Body of pancreas (tissue), 4 donors: ENCODE measurements around the gene MYO1B. TPM values are rescaled to one million over a fixed set of nuclear protein-coding genes. Genes with fewer than 3 reads are reported as not detected.
A peak's percentile ranks its signal among the peaks of the same experiment; 100 is the strongest.

Source experiments
- ATAC-seq: fragments of 150-250 bp; one replicate; pipeline ENCODE4 v1.9.1; 2016
- DNase-seq, 4 donors: peaks; one replicate each; pipeline ENCODE4 v3.0.0-alpha.2; 2019
- H3K27ac ChIP-seq, 4 donors: fragments of 200-600 bp; sonication (generic); 1 replicate in 3 of 4; 2 replicates in 1 of 4; pipeline versions ENCODE4 v1.5.1 to v1.6.1; 2016 to 2019; ENCODE audit warnings: mild to moderate bottlenecking in 1 of 4, mixed read lengths in 1 of 4, moderate library complexity in 1 of 4
- H3K27me3 ChIP-seq, 2 donors: fragments of 200-600 bp; sonication (generic); one replicate each; pipeline ENCODE4 v1.6.0; 2016; ENCODE audit warnings: mild to moderate bottlenecking in 1 of 2
- H3K36me3 ChIP-seq, 2 donors: fragments of 200-600 bp; sonication (generic); replicated peaks in 1 of 2; 2 replicates each; pipeline ENCODE4 v1.5.1; 2016; ENCODE audit warnings: low read depth in 2 of 2; ENCODE audit not compliant: insufficient read depth in 1 of 2
- H3K4me1 ChIP-seq: fragments of 200-600 bp; sonication (generic); one replicate; pipeline ENCODE4 v1.6.0; 2016
- H3K4me3 ChIP-seq, 2 donors: fragments of 200-600 bp; sonication (generic); 1 replicate in 1 of 2; 2 replicates in 1 of 2; pipeline ENCODE4 v1.5.1; 2016 to 2019
- H3K9me3 ChIP-seq, 3 donors: fragments of 200-600 bp; sonication (generic); 1 replicate in 2 of 3; 2 replicates in 1 of 3; pipeline ENCODE4 v1.5.1; 2016
- POLR2A ChIP-seq, 3 donors: fragments of 450-650 bp; IDR thresholded peaks; one replicate each; pipeline ENCODE4 v1.6.1; 2016; ENCODE audit warnings: antibody characterized with exemption in 3 of 3, mild to moderate bottlenecking in 2 of 3
- WGBS, 2 donors: methylation state at CpG; one replicate each; pipeline ENCODE4 v1.1.5; 2017; 5-methylcytosine and 5-hydroxymethylcytosine counted together
- intact Hi-C: fragments of 100-400 bp; cut with DNase I; formaldehyde crosslinking; loops from one replicate; pipeline ENCODE4 v1.15.1; 2023
- total RNA-seq, 2 donors: library from RNA; depleted of rRNA; stranded (reverse); fragments of >200 nt; gene quantifications; one replicate each; pipeline ENCODE4 v1.1.0, GENCODE V29; 2016
- TF ChIP-seq, protein P1 (sequence below), 7 experiments: fragments of 450-650 bp in 4 of 7; fragments of 200-600 bp in 3 of 7; sonication (generic) in 3 of 7; IDR thresholded peaks; one replicate each; pipeline ENCODE4 v1.5.1; 2016 to 2019; ENCODE audit warnings: antibody characterized with exemption in 7 of 7

Gene MYO1B
- total RNA-seq, 2 donors from 2014 or later = 68.0 to 77.8 TPM

- TF ChIP-seq POLR2A (IDR thresholded peaks at IDR 0.05) = peak in 1 of 3 donors; percentile 35
- TF ChIP-seq, protein P1, sequence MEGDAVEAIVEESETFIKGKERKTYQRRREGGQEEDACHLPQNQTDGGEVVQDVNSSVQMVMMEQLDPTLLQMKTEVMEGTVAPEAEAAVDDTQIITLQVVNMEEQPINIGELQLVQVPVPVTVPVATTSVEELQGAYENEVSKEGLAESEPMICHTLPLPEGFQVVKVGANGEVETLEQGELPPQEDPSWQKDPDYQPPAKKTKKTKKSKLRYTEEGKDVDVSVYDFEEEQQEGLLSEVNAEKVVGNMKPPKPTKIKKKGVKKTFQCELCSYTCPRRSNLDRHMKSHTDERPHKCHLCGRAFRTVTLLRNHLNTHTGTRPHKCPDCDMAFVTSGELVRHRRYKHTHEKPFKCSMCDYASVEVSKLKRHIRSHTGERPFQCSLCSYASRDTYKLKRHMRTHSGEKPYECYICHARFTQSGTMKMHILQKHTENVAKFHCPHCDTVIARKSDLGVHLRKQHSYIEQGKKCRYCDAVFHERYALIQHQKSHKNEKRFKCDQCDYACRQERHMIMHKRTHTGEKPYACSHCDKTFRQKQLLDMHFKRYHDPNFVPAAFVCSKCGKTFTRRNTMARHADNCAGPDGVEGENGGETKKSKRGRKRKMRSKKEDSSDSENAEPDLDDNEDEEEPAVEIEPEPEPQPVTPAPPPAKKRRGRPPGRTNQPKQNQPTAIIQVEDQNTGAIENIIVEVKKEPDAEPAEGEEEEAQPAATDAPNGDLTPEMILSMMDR (IDR thresholded peaks at IDR 0.05) = no peak
- no peak overlapping the region for H3K4me3 ChIP-seq
Measured at GRCh38 chr2:191263050-191263449, 17.8 kb downstream of the MYO1B start.

GRCh38 chr2:191264647-191265081 lies 19.5 kb downstream of the MYO1B start:
- H3K4me1 ChIP-seq = peaks cover 72% of the 10 kb centered on the region
- DNase-seq (peak in 1 of 4 donors; percentile 40), ATAC-seq (peak; percentile 28)
- no peak overlapping the region for H3K4me3 ChIP-seq
- peak overlapping the region in 3 of 4 donors; percentile 9 to 73 (median 25) for H3K27ac ChIP-seq
- H3K36me3 ChIP-seq = no peaks in the 10 kb centered on the region
- no peaks in the 10 kb centered on the region for H3K9me3 ChIP-seq
- no peak for TF ChIP-seq POLR2A (IDR thresholded peaks at IDR 0.05)
- TF ChIP-seq, protein P1 (IDR thresholded peaks at IDR 0.05) = no peak
- H3K27me3 ChIP-seq = no peaks in the 10 kb centered on the region
- whole genome bisulfite sequencing, 2 donors = 44 to 52% methylated on average over 3 of the region's 3 CpGs
- intact Hi-C loops = no loop called here

More at GRCh38 chr2:191263050-191263449, 17.8 kb downstream of the MYO1B start:
- no peaks in the 10 kb centered on the region for H3K27me3 ChIP-seq
- intact Hi-C loops = no loop called here
- ATAC-seq (peak; percentile 74), DNase-seq (no peak)
- peaks cover 86% of the 10 kb centered on the region for H3K4me1 ChIP-seq
- H3K9me3 ChIP-seq = no peaks in the 10 kb centered on the region
- H3K27ac ChIP-seq = peak overlapping the region; percentile 4 to 73 (median 49)
- no peaks in the 10 kb centered on the region for H3K36me3 ChIP-seq
- WGBS, 2 donors = 2 to 7% methylated on average over 2 of the region's 2 CpGs

GRCh38 chr2:191265311-191266170 lies 20.3 kb downstream of the MYO1B start:
- Histone ChIP-seq H3K4me3 (no peak overlapping the region), H3K36me3 (no peaks in the 10 kb centered on the region), H3K27me3 (no peaks in the 10 kb centered on the region), H3K27ac (peak overlapping the region in 3 of 4 donors; percentile 25 to 39 (median 29)), H3K4me1 (peaks cover 66% of the 10 kb centered on the region), H3K9me3 (no peaks in the 10 kb centered on the region)
- WGBS, 2 donors = 77 to 84% methylated on average over 15 of the region's 15 CpGs
- intact Hi-C loops = no loop called here
- DNase-seq = no peak
- TF ChIP-seq, protein P1 (IDR thresholded peaks at IDR 0.05) = no peak
- no peak for TF ChIP-seq POLR2A (IDR thresholded peaks at IDR 0.05)
- ATAC-seq = peak; percentile 13

- 88 to 94% methylated on average over 2 of the region's 2 CpGs for WGBS, 2 donors
- peaks cover 66% of the 10 kb centered on the region for H3K4me1 ChIP-seq
- peak overlapping the region in 2 of 4 donors; percentile 29 to 39 for H3K27ac ChIP-seq
- H3K27me3 ChIP-seq = no peaks in the 10 kb centered on the region
- no peak overlapping the region for H3K4me3 ChIP-seq
- intact Hi-C loops = no loop called here
- H3K9me3 ChIP-seq = no peaks in the 10 kb centered on the region
- no peak for DNase-seq
- H3K36me3 ChIP-seq = no peaks in the 10 kb centered on the region
- no peak for TF ChIP-seq POLR2A (IDR thresholded peaks at IDR 0.05)
- TF ChIP-seq, protein P1 (IDR thresholded peaks at IDR 0.05) = no peak
- no peak for ATAC-seq
Measured at GRCh38 chr2:191266201-191266600, 21.0 kb downstream of the MYO1B start.
